ENCODE measurements around the gene CCND2. TPM values are rescaled to one million over a fixed set of nuclear protein-coding genes. Genes with fewer than 3 reads are reported as not detected.

Gene CCND2
- total and polyA plus RNA-seq, 2 experiments from 2014 or later: 157 to 250 TPM

GRCh38 chr12:4227046-4227445 is 46.5 kb upstream of the CCND2 start:
- Histone ChIP-seq H2AFZ (no peak overlapping the region), H3K27ac (no peak overlapping the region), H3K4me2 (no peak overlapping the region), H3K9me3 (ENCODE audit: low read depth) (peaks cover 5% of the 10 kb centered on the region), H3K79me2 (no peaks in the 10 kb centered on the region), H3K9me2 (replicated peaks; ENCODE audit: insufficient read depth) (no peaks in the 10 kb centered on the region), H3K27me3 (no peaks in the 10 kb centered on the region), H3K36me3 (replicated peaks; ENCODE audit: insufficient read depth, low read depth) (no peaks in the 10 kb centered on the region), H3K4me3 (no peak overlapping the region), H3K4me1 (ENCODE audit: insufficient read depth) (no peaks in the 10 kb centered on the region), H4K20me1 (ENCODE audit: insufficient read depth, poor library complexity, severe bottlenecking) (no peaks in the 10 kb centered on the region)
- whole genome bisulfite sequencing (ENCODE audit: low lambda C conversion rate, missing lambda C conversion rate): 92% methylated on average over 5 of the region's 5 CpGs
- DNase-seq (ENCODE audit: low spot score): no peak
- TF ChIP-seq EZH2 (IDR thresholded peaks at IDR 0.05; ENCODE audit: borderline replicate concordance): no peak
- no peak for TF ChIP-seq EZH2phosphoT487 (IDR thresholded peaks at IDR 0.05; ENCODE audit: low read depth, severe bottlenecking, unreplicated experiment)
- TF ChIP-seq CTCF (IDR thresholded peaks at IDR 0.05; ENCODE audit: poor library complexity): no peak

DNA sequence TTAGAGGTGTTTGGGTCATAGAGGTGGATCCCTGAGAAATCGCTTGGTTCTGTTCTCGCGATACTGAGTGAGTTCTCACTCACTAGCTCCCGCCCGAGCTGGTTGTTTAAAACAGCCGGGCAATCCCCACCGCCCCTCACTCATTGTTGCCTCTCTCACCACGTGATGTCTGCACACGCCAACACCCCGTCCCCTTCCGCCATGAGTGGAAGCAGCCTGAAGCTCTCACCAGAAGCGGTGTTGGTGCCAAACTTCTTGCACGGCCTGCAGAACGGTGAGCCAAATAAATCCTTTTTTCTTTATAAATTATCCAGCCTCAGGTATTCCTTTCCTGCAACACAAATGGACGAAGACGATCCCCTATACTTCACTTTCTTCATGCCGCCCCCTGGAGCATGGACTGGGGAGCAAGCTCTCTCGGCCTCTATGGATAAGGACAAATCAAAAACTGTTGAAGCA is 45.4 kb upstream of the CCND2 start:
- 87% methylated on average over 18 of the region's 18 CpGs for WGBS (ENCODE audit: low lambda C conversion rate, missing lambda C conversion rate)
- Histone ChIP-seq H3K4me2 (no peak overlapping the region), H2AFZ (no peak overlapping the region)

DNA sequence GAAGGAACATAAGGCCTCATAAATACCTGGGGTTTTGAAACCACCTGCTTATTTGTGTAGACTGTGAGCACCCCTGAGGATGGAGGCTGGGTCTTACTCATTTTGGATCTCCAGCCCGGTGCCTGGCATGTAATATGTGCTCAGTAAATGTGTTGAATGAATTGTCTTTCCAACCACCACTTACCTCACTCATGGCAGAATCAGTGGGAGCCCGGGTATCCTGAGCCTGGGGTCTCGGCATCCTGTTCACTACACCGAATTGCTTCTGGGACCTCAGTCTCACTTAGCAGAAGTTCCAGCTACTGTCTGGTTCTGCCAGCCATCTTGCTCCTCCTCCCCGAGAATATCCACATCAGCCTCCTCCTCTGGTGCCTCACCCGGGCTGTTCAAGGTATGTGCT is 43.0 kb upstream of the CCND2 start:
- DNase-seq (ENCODE audit: low spot score): no peak
- Histone ChIP-seq H3K9me3 (ENCODE audit: low read depth) (no peaks in the 10 kb centered on the region), H3K27me3 (no peaks in the 10 kb centered on the region), H3K36me3 (replicated peaks; ENCODE audit: insufficient read depth, low read depth) (no peaks in the 10 kb centered on the region), H4K20me1 (ENCODE audit: insufficient read depth, poor library complexity, severe bottlenecking) (no peaks in the 10 kb centered on the region), H3K4me3 (no peak overlapping the region), H3K9me2 (replicated peaks; ENCODE audit: insufficient read depth) (no peaks in the 10 kb centered on the region), H3K4me2 (no peak overlapping the region), H3K79me2 (no peaks in the 10 kb centered on the region), H2AFZ (no peak overlapping the region), H3K27ac (no peak overlapping the region), H3K4me1 (ENCODE audit: insufficient read depth) (no peaks in the 10 kb centered on the region)
- WGBS (ENCODE audit: low lambda C conversion rate, missing lambda C conversion rate): 85% methylated on average over 6 of the region's 6 CpGs
- TF ChIP-seq CTCF (IDR thresholded peaks at IDR 0.05; ENCODE audit: poor library complexity) (no peak), EZH2 (IDR thresholded peaks at IDR 0.05; ENCODE audit: borderline replicate concordance) (no peak), EZH2phosphoT487 (IDR thresholded peaks at IDR 0.05; ENCODE audit: low read depth, severe bottlenecking, unreplicated experiment) (no peak)

More for the DNA sequence above, 45.4 kb upstream of the CCND2 start:
- no peak overlapping the region for H3K4me3 ChIP-seq
- no peaks in the 10 kb centered on the region for H3K9me2 ChIP-seq (replicated peaks; ENCODE audit: insufficient read depth)
- no peaks in the 10 kb centered on the region for H3K27me3 ChIP-seq
- H3K36me3 ChIP-seq (replicated peaks; ENCODE audit: insufficient read depth, low read depth): no peaks in the 10 kb centered on the region
- no peaks in the 10 kb centered on the region for H3K9me3 ChIP-seq (ENCODE audit: low read depth)
- H3K79me2 ChIP-seq: no peaks in the 10 kb centered on the region
- no peak overlapping the region for H3K27ac ChIP-seq
- H3K4me1 ChIP-seq (ENCODE audit: insufficient read depth): no peaks in the 10 kb centered on the region
- no peak for DNase-seq (ENCODE audit: low spot score)
- TF ChIP-seq CTCF (IDR thresholded peaks at IDR 0.05; ENCODE audit: poor library complexity) (no peak), EZH2phosphoT487 (IDR thresholded peaks at IDR 0.05; ENCODE audit: low read depth, severe bottlenecking, unreplicated experiment) (no peak), EZH2 (IDR thresholded peaks at IDR 0.05; ENCODE audit: borderline replicate concordance) (no peak)
- H4K20me1 ChIP-seq (ENCODE audit: insufficient read depth, poor library complexity, severe bottlenecking): no peaks in the 10 kb centered on the region

DNA sequence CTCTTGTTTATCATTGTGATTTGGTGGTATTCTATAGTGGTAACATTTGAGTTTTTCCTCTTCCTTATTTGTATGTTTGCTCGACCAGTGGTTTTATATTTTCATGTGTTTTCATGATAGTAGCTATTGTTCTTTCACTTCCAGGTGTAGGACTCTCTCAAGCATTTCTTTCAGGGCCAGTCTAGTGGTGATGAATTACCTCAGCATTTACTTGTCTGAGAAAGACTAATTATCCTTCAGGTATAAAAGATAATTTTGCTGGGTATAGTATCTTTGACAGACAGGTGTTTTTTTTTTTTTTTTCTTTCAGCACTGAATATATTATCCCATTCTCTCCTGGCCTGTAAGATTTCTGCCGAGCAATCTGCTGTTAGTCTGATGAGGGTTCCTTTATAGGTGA is 35.0 kb upstream of the CCND2 start:
- H3K4me1 ChIP-seq (ENCODE audit: insufficient read depth): no peaks in the 10 kb centered on the region
- no peak overlapping the region for H3K4me2 ChIP-seq
- H3K27me3 ChIP-seq: no peaks in the 10 kb centered on the region
- TF ChIP-seq CTCF (IDR thresholded peaks at IDR 0.05; ENCODE audit: poor library complexity) (no peak), EZH2phosphoT487 (IDR thresholded peaks at IDR 0.05; ENCODE audit: low read depth, severe bottlenecking, unreplicated experiment) (no peak), EZH2 (IDR thresholded peaks at IDR 0.05; ENCODE audit: borderline replicate concordance) (no peak)
- no peak overlapping the region for H2AFZ ChIP-seq
- H3K36me3 ChIP-seq (replicated peaks; ENCODE audit: insufficient read depth, low read depth): no peaks in the 10 kb centered on the region
- H3K4me3 ChIP-seq: no peak overlapping the region
- 89% methylated on average over 2 of the region's 2 CpGs for WGBS (ENCODE audit: low lambda C conversion rate, missing lambda C conversion rate)
- DNase-seq (ENCODE audit: low spot score): no peak
- H4K20me1 ChIP-seq (ENCODE audit: insufficient read depth, poor library complexity, severe bottlenecking): no peaks in the 10 kb centered on the region
- no peaks in the 10 kb centered on the region for H3K9me2 ChIP-seq (replicated peaks; ENCODE audit: insufficient read depth)
- no peak overlapping the region for H3K27ac ChIP-seq
- H3K79me2 ChIP-seq: no peaks in the 10 kb centered on the region
- H3K9me3 ChIP-seq (ENCODE audit: low read depth): no peaks in the 10 kb centered on the region

Measured in hepatocyte (in vitro differentiated cells).